SK-N-SH treated with all-trans-retinoic acid at 6 μM for 48 hours (cell line): Measurements from ENCODE around the gene GALT.

Experiments
- ATAC-seq: fragments of 200-7000 bp; cut with Tn5 transposase; 3 replicates; pipeline ENCODE4 v1.9.1; 2020; ENCODE audit warnings: mild to moderate bottlenecking, moderate library complexity
- ARNTL ChIP-seq: fragments of 450-650 bp; formaldehyde crosslinking; IDR thresholded peaks from 2 replicates; pipeline ENCODE4 v1.5.0; 2020; ENCODE audit warnings: low read depth, mild to moderate bottlenecking, moderate library complexity, borderline replicate concordance
- BACH2 ChIP-seq: fragments of 250-450 bp; sonication (Bioruptor Pico); IDR thresholded peaks from 2 replicates; pipeline ENCODE4 v1.9.0; 2021; ENCODE audit warnings: mild to moderate bottlenecking, borderline replicate concordance
- CREB5 ChIP-seq: fragments of 250-450 bp; sonication (Bioruptor Pico); IDR thresholded peaks from 2 replicates; pipeline ENCODE4 v1.5.1; 2020; ENCODE audit warnings: low read depth, mild to moderate bottlenecking, moderate library complexity
- CSDC2 ChIP-seq: fragments of 250-450 bp; sonication (Bioruptor Pico); IDR thresholded peaks from 2 replicates; pipeline ENCODE4 v1.5.0; 2020; ENCODE audit warnings: mild to moderate bottlenecking, moderate library complexity
- ESRRG ChIP-seq: fragments of 250-450 bp; sonication (Bioruptor Pico); IDR thresholded peaks from 2 replicates; pipeline ENCODE4 v1.6.1; 2021; ENCODE audit warnings: mild to moderate bottlenecking
- GLIS3 ChIP-seq: fragments of 250-450 bp; sonication (Bioruptor Pico); IDR thresholded peaks from 2 replicates; pipeline ENCODE4 v1.5.0; 2020; ENCODE audit warnings: mild to moderate bottlenecking, moderate library complexity
- ISL1 ChIP-seq: fragments of 250-450 bp; sonication (Bioruptor Pico); IDR thresholded peaks from 2 replicates; pipeline ENCODE4 v2.1.2; 2022; ENCODE audit warnings: mild to moderate bottlenecking, moderate library complexity
- OSR1 ChIP-seq: fragments of 250-450 bp; sonication (Bioruptor Pico); IDR thresholded peaks from 2 replicates; pipeline ENCODE4 v1.8.0; 2022; ENCODE audit warnings: moderate library complexity, mild to moderate bottlenecking, inconsistent platforms
- POU6F1 ChIP-seq: fragments of 250-450 bp; sonication (Bioruptor Pico); IDR thresholded peaks from 2 replicates; pipeline ENCODE4 v1.8.0; 2021; ENCODE audit warnings: low read depth, mild to moderate bottlenecking, moderate library complexity, borderline replicate concordance
- PPARA ChIP-seq: fragments of 250-450 bp; sonication (Bioruptor Pico); IDR thresholded peaks from 2 replicates; pipeline ENCODE4 v1.5.0; 2020; ENCODE audit warnings: mild to moderate bottlenecking, borderline replicate concordance
- RARB ChIP-seq: fragments of 250-450 bp; sonication (Bioruptor Pico); IDR thresholded peaks from 2 replicates; pipeline ENCODE4 v1.8.0; 2021; ENCODE audit warnings: mild to moderate bottlenecking, moderate library complexity
- TCF4 ChIP-seq: fragments of 250-450 bp; sonication (Bioruptor Pico); IDR thresholded peaks from 2 replicates; pipeline ENCODE4 v1.8.0; 2021; ENCODE audit warnings: mild to moderate bottlenecking, moderate library complexity, borderline replicate concordance
- TOX ChIP-seq: fragments of 250-450 bp; sonication (Bioruptor Pico); IDR thresholded peaks from 2 replicates; pipeline ENCODE4 v1.8.0; 2021; ENCODE audit warnings: mild to moderate bottlenecking, moderate library complexity, borderline replicate concordance
- TSHZ2 ChIP-seq: fragments of 250-450 bp; sonication (Bioruptor Pico); IDR thresholded peaks from 2 replicates; pipeline ENCODE4 v1.5.0; 2020; ENCODE audit warnings: mild to moderate bottlenecking, moderate library complexity
- ZFP3 ChIP-seq: fragments of 250-450 bp; sonication (Bioruptor Pico); IDR thresholded peaks from 2 replicates; pipeline ENCODE4 v1.5.0; 2020; ENCODE audit warnings: mild to moderate bottlenecking, moderate library complexity
- ZNF70 ChIP-seq: fragments of 450-650 bp; formaldehyde crosslinking; IDR thresholded peaks from 2 replicates; pipeline ENCODE4 v1.5.0; 2020; ENCODE audit warnings: mild to moderate bottlenecking, moderate library complexity
- ZNF8 ChIP-seq: fragments of 450-650 bp; formaldehyde crosslinking; IDR thresholded peaks from 2 replicates; pipeline ENCODE4 v1.5.0; 2020; ENCODE audit warnings: mild to moderate bottlenecking, moderate library complexity
- TF ChIP-seq, protein P1 (sequence below): fragments of 250-450 bp; sonication (Bioruptor Pico); IDR thresholded peaks from 2 replicates; pipeline ENCODE4 v1.5.1; 2021; ENCODE audit warnings: mild to moderate bottlenecking, moderate library complexity
- TF ChIP-seq, protein P2 (sequence below): fragments of 250-450 bp; sonication (Bioruptor Pico); IDR thresholded peaks from 2 replicates; pipeline ENCODE4 v1.8.0; 2020; ENCODE audit warnings: mild to moderate bottlenecking, moderate library complexity, borderline replicate concordance

Gene GALT

DNA sequence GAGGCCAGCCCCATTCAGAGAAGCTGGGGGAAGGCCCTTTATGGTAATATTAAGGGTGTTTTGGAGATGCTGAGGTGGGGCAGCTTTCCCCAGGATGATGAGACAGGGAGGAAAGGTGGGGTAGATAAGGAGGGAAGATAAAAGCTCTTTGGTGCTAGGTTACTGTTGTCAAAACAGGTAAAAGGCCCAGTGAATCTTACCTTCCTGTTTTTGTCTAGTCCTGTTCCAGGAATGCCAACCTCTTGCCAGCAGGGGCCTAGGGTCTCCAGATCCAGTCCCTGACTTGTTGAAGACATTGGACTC is 16.8 kb downstream of the GALT start:
- ATAC-seq, result no peak
- TF ChIP-seq ZNF70 (no peak), TOX (CRISPR knock-in tag) (no peak), BACH2 (CRISPR knock-in tag) (no peak), POU6F1 (CRISPR knock-in tag) (no peak), TSHZ2 (CRISPR knock-in tag) (no peak), GLIS3 (no peak), ARNTL (CRISPR knock-in tag) (no peak), TCF4 (no peak), ZNF8 (CRISPR knock-in tag) (no peak), ISL1 (CRISPR knock-in tag) (no peak), RARB (CRISPR knock-in tag) (no peak), CREB5 (CRISPR knock-in tag) (no peak)
- TF ChIP-seq, protein P1, sequence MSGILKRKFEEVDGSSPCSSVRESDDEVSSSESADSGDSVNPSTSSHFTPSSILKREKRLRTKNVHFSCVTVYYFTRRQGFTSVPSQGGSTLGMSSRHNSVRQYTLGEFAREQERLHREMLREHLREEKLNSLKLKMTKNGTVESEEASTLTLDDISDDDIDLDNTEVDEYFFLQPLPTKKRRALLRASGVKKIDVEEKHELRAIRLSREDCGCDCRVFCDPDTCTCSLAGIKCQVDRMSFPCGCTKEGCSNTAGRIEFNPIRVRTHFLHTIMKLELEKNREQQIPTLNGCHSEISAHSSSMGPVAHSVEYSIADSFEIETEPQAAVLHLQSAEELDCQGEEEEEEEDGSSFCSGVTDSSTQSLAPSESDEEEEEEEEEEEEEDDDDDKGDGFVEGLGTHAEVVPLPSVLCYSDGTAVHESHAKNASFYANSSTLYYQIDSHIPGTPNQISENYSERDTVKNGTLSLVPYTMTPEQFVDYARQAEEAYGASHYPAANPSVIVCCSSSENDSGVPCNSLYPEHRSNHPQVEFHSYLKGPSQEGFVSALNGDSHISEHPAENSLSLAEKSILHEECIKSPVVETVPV (CRISPR knock-in tag), result no peak

DNA sequence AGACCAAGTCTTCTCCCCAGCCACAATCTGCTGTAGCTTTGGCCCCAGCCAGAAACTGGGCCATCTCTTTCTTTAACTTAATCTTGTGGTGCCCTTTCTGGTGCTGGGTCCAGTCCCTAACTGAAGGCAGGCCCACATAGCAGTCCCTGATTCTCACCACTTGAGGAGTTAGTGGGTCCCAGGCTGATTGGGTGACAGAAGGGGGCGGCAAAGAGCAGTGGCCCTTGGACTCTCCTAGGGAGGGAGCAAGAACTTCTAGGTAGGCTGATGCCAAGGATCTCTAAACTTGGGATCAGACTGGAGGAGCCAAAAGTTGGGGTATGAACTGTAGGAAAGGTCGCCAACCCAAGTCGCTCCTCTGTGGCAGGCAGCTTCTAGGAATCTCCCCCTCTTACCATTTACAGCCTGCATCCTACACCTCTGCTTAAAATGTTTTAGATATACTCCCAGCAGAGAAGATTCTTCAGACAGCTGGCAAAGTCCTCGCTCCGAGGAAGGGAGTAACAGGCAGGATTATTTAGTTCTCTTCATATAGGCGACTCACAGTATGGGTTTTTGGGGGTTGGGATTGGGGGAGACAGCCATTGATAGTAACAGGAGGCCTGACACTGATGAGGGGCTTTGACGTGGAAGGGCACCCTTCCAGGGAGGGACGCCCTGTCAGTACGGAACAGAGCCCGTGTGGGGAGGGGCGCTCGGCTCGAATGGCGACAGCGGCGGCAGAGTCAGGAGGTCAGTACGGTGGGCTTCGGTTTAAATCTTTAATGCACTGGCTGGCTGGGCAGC is 18.0 kb downstream of the GALT start:
- no peak for TF ChIP-seq ZNF70
- peak; percentile 80 for ATAC-seq

GRCh38 chr9:34665067-34665380 is 18.5 kb downstream of the GALT start:
- ATAC-seq, result no peak; the same call in 2 of the 3 replicates
- TF ChIP-seq PPARA (CRISPR knock-in tag), result no peak
- no peak for TF ChIP-seq TSHZ2 (CRISPR knock-in tag)
- no peak for TF ChIP-seq ESRRG (CRISPR knock-in tag)
- no peak for TF ChIP-seq ISL1 (CRISPR knock-in tag)
- TF ChIP-seq POU6F1 (CRISPR knock-in tag), result no peak
- no peak for TF ChIP-seq TOX (CRISPR knock-in tag)
- TF ChIP-seq CSDC2 (CRISPR knock-in tag), result no peak
- TF ChIP-seq, protein P2, sequence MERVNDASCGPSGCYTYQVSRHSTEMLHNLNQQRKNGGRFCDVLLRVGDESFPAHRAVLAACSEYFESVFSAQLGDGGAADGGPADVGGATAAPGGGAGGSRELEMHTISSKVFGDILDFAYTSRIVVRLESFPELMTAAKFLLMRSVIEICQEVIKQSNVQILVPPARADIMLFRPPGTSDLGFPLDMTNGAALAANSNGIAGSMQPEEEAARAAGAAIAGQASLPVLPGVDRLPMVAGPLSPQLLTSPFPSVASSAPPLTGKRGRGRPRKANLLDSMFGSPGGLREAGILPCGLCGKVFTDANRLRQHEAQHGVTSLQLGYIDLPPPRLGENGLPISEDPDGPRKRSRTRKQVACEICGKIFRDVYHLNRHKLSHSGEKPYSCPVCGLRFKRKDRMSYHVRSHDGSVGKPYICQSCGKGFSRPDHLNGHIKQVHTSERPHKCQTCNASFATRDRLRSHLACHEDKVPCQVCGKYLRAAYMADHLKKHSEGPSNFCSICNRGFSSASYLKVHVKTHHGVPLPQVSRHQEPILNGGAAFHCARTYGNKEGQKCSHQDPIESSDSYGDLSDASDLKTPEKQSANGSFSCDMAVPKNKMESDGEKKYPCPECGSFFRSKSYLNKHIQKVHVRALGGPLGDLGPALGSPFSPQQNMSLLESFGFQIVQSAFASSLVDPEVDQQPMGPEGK, result no peak
- no peak for TF ChIP-seq GLIS3
- TF ChIP-seq OSR1 (CRISPR knock-in tag), result no peak
- TF ChIP-seq CREB5 (CRISPR knock-in tag), result no peak
- no peak for TF ChIP-seq ZFP3 (CRISPR knock-in tag)
- TF ChIP-seq, all 23 proteins: peak for 0
